Pulmonary artery endothelial cell (primary cell): ENCODE measurements around the gene GADL1. TPM values are rescaled to one million over a fixed set of nuclear protein-coding genes. Genes with fewer than 3 reads are reported as not detected.

Source experiments
- DNase-seq: peaks from one replicate; pipeline ENCODE4 v3.0.0-alpha.2; 2011; ENCODE audit warnings: low read depth, low spot score
- total RNA-seq: library from RNA; depleted of rRNA; stranded (reverse); fragments of >200 nt; gene quantifications from 2 replicates; pipeline ENCODE4 v1.2.3, GENCODE V29; 2014

The GADL1 gene
- total RNA-seq, 1 donor from 2014 or later, result not detected

GRCh38 chr3:30878862-30879261, 15.6 kb downstream of the GADL1 start:
- DNase-seq, result no peak

DNA sequence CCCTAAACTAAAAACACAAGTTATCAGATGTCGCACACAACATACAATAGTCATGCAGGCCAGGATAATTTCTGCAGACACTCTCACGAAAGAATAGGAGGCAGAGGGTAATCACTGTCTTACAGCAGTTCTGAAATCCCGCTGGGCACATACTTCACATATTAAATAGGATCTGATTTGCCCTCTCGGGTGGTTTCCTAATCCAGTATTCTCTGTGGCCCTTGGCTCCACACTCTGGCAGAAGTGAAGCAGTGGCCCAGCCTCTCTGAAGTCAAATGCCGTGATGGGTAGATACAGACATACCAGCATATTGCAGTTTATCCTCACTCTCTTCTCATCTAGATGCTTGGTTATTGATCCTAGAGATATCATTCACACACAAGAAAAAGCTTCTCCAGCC, 19.0 kb downstream of the GADL1 start:
- DNase-seq, result no peak

DNA sequence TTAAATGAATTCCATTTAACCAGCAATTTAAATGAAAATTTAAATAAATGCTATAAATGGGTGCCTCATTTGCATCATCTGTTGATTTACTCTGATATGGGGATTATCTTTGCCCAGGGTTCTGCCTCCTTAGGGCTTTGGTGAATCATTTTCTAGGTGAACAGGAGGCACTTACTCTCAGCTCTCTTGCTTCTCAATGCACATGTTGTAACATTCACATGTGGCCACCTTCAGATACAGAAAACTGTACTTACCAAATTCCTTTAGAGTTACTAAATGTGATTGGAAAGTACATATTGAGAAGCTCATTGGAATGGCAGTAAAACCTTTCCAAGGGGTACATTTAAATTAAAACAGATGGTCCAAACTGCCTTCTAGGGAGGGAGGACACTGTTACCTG, 20.8 kb downstream of the GADL1 start:
- DNase-seq, result no peak

DNA sequence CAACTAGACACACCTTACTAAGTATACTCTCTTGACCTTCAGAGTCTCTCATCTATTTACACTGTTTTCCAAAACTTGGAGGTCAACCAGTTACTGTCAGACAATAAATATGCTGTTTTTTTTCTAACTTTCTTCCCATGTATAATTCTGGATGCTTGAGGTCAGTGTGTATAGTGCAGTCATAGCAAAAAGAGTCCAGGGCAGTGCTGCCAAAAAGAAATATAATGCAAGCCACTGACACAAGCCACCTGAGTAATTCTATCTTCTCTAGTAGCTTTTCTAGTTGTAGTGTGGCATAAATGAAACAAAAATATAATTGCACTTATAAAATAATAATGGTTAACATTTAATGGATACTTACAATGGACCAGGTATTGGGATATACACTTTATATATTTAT, 21.6 kb downstream of the GADL1 start:
- no peak for DNase-seq

DNA sequence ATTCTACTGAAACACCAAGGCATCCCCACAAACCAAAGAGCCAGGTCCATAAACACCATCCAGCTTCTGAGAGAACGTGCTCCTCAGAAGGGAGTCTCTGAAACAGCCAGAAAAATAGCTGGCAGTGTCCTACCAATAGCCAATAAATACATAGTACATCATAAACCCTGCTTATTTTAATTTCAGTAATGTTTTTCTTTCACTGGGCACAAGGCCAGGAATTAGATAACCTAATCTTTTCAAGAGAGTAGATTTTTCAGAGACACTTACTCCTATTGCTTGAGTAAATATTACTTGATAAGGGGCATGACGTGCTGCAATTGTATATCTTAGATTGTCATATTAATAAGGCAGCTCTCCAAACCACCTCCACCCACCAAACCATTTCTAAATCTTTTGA, 22.7 kb downstream of the GADL1 start:
- no peak for DNase-seq

DNA sequence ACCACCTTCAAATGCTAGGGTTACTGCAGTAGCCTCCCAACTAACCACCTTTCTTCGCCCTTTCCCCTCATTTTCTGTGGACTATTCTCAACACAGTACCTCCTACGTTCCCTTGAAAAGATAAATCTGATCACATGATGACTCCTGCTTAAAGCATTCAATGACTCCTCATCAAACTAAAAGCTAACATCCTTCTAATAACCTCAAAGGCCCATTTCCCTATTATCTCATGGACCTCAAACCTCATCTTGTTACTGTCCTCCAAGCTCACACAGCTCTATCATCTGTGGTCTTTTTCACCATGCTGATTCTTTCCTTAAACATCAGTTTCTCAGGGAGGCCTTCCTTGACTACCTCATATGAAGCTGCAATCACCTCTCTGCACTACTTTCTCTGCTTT, 29.6 kb downstream of the GADL1 start:
- DNase-seq, result no peak

DNA sequence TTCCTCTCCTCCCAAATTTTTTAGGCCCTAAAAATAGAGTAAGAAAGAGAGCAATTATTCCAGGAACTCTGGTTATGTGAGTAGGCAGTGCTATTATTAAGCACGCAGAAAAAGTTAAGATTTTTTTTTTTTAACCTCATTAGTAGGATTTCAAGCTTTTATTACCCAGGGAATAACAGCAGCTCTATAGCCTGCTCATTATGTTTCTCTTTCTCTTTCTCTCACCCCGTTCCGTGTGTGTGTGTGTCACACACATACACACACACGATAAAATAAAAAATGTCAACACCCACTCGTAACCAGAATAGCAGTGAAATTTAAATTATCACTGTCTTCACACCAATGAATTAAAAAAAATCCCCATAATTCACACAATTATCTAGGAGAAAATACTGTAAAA, 30.3 kb downstream of the GADL1 start:
- DNase-seq, result no peak

DNA sequence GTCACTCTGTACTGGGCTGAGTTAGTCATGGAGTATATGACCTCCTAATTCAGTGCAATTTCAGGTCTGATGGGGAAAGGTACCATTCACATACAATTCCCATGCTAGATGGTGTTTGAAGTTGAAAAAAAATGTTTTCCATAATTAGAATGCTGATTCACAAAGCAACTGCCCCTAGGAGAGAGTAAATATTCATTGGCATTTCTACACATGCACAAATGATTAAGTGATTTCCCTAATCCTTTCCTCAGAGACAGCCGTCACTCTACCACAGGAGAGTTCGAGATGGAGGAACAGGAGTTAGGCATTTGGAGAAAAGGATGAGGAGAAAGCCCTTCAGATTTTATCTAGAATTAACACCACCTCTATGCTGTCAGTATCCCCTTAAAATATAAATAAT, 32.5 kb downstream of the GADL1 start:
- DNase-seq, result no peak

DNA sequence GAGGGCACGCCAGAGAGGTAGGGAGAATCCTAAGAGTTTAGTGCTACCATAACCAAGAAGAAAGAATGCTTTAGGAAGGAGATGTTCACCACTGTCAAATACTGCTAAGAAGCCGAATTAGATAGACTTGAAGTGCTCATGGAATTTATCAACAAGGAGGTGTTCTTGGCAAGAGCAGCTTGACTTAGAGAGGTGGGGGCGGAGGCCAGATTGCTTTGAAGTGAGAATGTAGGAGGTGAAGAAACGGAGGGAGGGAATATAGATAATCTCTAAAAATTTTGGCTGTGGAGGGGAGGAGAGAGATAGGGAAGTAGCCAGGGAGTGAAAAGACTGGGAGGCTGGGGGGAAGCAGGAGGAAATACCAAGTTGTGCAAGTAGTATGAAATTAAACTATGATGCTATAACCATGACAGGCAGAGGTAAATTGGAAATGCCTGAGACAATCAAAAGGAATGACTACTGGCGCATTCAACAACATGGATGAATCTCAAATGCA, 35.5 kb downstream of the GADL1 start:
- DNase-seq, result no peak

DNA sequence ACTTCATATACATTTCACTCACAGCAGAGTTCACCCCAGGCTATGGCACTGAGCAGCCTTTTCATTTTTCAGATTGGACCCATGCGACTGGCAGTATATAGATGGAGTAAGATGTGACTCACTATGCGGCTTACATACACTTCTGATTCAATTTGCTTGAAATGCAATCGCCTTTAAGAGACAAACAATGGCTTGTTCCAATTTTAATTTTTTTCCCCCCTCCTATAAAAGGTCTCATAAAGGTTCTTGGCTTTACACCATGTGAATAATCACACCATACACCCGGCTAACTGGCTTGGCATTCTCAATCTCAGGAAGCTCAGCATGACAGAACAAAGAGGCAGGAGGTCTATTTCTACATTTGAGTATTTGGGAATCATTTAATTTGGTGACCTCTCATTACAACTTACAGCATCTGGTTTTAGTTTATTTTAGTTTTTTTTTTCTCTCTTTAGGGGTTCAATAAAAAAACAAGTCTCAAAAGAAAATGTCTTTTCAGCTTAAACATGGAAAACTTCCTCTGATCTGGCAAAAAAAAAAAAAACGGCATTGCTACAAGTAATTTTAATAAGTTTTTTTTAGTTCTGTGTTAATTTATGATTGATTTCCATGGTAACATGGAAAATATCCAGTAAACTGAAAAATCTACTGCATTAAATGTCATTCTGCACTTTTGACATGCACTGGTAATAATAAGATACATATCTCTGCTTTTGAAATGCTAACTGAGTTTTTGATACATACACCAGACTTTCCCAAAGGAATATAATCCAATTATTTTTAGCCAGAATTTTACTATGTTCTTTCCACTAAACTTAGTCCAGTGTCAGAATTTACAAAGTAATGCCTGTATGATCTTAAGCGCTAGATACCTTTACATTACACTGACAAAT, 38.8 kb downstream of the GADL1 start:
- DNase-seq, result no peak

DNA sequence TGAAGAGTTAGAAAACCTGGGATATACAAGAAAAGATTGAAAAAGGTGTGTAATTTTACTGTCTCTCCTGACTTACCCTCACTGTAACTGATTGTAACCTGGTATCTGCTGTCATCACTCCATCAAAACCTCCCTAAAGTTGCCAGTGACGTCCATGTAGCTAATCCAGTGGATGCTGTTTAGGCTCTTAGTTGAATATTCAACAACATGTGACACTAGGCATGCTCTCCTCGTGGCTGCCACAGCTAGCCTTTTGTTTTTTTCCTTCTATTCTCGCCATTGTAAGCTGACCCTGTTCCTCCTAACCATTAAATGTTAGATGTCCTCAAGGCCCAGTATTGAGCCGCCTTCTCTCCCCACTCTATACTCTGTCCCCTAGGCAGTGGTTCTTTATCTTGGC, 41.6 kb downstream of the GADL1 start:
- DNase-seq, result no peak

GRCh38 chr3:30848087-30848779, 46.2 kb downstream of the GADL1 start:
- DNase-seq, result no peak

DNA sequence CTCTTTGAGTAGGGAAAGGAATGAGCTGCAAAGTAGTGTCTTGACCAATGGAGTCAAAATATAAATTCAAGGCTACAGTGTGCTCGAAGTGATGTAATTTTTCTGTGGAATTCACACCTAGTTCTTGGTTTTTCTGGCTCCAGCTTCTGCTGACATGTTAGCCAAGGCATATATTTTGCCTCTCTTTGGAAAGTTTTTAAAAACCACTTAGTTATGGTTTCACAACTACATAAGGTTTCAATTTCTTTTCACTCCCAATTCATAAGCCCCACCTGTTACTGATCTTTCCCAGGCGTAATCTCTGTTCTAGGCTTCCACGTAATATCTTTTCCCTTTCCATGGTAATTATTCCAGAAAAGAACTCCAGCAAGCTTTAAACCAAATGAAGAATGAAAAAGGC, 46.9 kb downstream of the GADL1 start:
- no peak for DNase-seq

DNA sequence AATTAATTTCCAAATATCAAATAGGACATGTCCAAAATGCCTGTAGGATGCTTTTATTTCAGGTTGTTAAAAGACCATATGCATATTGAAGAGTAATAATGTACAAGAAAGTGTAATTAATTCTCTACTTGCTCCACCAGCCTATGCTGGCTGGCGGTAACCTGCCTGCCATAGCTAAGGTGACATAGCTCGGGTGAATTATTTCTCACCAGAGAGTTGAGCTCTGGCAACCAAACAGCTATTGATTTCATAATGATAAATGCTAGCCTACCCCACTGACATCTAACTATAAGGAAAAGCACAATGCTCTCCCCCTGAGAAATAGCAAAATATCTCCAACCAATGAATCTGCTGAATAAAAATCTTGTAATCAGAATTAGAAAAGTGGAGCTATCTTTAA, 48.9 kb downstream of the GADL1 start:
- DNase-seq, result no peak

- DNase-seq, result no peak
Measured at GRCh38 chr3:30843877-30844276, 50.6 kb downstream of the GADL1 start.

DNA sequence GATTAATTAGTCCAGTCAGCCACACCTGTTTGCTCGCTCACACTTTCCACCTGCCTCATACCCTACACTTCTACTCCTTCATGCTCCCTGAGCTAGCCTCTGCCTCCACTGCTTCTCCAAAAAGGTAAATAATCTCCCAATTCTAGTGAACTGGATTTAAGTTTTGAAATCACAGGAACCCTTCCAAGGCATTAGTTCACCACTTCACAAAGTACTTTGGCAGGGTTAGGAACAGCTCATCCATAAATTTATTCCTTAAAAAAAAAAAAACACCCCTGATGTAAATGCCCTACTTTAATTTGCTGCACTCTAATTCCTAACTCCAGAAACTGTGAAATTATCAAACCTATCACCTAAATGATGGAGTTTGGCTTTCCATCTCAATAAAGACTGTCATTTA, 58.3 kb downstream of the GADL1 start:
- DNase-seq, result no peak

- DNase-seq, result no peak
Measured at GRCh38 chr3:30835667-30836066, 58.8 kb downstream of the GADL1 start.

DNA sequence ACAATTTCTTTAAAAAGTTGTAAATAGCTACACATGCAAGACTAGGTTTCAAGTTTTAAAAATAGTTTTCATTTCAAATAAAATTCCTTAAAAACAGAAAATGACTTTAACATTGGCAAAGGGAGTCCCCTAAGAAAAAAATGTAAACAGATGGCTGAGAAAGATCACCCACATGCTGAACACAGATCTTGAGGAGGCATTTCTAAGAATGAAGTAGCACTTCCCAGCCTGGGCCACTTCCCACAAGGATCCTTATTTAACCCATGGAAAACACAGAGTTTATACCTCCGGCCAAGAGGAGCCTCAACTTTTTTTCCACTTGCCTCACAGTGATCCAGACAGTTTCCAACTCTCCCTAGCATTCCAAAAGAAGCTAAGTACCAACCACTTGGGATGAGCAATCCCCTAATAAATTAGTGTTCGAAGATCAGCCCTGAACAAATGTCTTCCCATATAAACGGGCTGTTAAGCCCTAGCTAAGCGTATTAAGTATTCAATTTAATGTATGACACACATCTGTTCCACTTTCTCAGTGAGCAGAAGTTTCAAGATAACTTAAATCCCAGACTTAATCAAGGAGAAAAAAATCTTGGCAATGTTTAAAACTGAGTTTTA, 61.4 kb downstream of the GADL1 start:
- no peak for DNase-seq

DNA sequence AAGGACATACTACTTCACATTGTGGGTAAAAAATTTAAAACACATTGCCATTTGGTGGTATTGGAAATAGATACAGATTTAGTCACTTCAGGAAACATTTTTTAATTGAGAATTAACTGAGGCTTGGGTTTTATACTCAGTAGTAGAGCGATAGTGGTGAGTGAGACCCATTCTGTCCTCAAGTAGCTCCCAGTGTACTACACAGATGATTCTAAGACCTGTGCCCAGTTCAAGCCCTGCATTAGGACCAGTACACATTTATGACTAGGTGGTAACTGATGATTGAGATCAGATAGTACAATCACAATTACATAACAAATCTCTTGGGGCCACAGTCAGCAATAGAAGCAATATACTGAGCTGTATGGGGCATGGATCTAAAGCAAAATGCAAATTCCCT, 67.4 kb downstream of the GADL1 start:
- no peak for DNase-seq

DNA sequence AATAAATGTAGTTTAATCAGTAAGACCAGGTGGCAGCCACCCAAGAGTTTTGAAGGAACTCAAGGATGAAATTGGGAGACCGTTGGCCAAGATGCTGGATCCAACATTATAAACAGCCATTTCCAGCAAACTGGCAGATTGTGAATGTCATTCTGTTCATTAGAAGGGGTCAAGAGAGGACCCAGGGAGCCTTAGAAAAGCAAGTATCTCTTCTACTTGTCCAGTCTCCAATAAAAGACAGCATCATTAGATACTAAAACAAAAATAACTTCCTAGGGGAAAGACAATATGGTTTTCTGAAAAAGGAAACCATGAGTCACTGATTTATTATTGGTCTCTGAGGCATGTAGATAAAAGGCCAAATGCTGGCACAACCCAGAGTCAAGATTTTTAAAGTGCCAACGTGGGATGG, 67.9 kb downstream of the GADL1 start:
- no peak for DNase-seq

- DNase-seq, result no peak
Measured at GRCh38 chr3:30819067-30819798, 75.2 kb downstream of the GADL1 start.

GRCh38 chr3:30813734-30814133, 80.7 kb downstream of the GADL1 start:
- DNase-seq, result no peak
